GM18907 (cell line): Measurements from ENCODE around the gene ROR2.
"Not testable (repeated sequence)": the region's sequence is repeated elsewhere in the genome, so short reads cannot be mapped to it uniquely, and the experiment has no call there.

Source experiments
- ATAC-seq: cut with Tn5 transposase; IDR thresholded peaks from one replicate; pipeline ENCODE4 v1.9.1; 2021; ENCODE audit warnings: mild to moderate bottlenecking, moderate library complexity; ENCODE audit not compliant: unreplicated experiment

ROR2 gene

DNA sequence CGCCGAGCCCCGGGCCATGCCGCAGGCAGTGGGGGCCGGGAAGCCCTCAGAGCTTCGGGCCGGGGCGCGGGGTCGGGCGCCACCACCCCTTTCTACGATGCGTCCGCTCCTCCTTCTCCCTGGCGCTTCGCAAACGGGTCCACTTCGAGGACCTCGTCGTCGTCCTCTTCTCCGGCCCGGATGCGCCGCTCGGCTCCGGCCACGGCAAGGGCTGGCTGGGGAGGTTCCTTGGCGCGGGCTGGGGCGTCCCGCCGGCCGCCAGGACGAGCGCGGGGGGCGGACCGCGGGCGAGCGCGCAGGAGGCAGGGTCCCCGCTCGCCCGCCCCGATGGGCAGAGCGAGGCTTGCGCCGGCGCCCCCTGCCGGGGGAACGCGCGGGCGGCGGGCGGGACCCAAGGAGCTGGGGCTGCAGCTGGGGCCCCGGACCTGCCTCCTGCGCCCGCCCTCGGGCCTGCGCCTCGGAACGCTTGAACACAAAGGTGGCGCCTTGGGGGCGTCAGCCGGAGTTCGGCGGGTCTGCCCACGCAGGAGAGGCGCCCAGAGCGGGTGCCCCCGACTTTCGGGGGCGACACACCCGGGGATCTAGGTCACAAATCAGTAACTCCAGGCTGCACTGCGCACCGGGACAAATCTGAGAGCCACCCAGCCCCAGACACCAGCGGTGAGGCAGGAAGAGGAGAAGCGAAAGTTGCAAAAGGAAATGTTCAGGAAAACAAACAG is at the start of gene ROR2:
Gene ROR2 (minus strand): TSS at position 283 of the 719 bp plus-strand sequence.
- peak; percentile 73 for ATAC-seq

DNA sequence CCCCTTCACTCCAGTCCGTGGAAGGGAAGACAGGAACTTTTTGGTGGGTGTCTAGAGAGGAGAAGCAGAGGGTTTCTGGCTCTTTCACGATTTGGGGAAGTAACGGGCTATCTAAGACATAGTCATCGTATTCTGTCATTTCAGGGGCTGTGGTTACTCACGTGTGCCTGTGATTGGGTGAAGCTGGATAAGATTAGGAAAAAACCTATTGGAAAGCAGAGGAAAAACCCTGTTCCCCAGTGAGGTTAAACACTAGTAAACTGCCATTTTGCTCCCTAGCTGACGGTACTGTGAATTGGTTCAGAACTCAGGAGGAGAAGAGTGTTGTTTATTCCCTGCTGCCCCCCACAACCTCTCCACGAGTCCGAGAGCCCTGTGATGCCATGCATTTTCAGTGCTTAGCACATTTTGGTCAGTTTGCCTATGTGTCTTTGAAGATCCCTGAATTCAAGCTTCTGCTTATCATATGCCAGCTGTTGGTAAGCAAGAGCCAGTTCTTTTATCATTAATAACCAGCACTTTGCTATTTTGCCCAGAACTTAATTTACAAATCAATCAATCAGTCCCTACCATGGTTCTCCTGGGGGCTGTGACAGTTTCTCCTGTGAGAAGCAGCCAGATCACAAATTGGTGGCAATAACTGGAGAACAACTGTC is 45.1 kb upstream of the ROR2 start:
- no peak for ATAC-seq

DNA sequence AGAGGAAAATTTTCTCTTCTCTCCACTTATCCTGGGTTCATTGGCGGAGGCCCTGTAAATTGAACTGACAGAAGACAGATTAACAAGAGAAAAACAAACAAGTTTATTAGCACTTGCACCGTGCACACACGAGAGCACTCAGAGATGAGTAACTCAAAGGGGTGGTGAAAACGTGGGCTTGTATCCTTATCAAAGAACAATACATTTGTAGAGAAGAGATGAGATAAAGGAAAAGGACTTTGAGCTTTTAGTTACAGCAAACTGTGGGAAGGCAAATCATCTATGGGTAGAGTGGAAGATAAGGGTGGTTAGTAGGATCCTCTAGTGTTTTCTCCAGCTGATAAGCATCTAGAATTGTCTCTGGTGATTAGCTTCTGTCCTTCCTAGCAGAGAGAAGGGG is 44.4 kb upstream of the ROR2 start:
- ATAC-seq = no peak

DNA sequence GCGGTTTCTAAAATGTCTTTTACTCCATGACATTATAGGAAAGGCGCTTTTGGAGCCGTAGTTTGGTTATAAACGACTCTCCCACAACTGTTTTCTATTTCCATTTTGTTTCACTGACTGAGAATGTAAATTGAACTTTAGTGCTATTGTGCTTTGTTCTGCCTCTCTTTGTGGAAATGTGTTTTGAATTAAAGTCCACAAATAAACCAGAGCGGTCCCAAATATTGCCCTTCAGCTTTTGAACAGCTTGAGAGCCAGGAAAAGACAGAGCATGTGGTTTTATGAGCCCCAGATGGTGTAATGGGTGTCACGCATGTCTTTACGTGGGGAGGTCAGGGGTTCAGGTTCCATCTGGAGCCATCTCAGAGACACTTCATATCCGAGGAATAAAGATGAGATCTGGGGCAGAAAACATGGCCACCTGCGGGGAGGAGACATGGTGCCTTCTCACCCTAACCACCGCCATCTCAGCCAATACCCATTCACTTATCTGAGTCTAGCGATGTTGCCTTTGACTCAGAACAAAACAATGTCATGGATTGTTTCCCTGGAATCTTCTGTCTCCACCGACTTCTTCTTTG is 42.5 kb upstream of the ROR2 start:
- no peak for ATAC-seq

DNA sequence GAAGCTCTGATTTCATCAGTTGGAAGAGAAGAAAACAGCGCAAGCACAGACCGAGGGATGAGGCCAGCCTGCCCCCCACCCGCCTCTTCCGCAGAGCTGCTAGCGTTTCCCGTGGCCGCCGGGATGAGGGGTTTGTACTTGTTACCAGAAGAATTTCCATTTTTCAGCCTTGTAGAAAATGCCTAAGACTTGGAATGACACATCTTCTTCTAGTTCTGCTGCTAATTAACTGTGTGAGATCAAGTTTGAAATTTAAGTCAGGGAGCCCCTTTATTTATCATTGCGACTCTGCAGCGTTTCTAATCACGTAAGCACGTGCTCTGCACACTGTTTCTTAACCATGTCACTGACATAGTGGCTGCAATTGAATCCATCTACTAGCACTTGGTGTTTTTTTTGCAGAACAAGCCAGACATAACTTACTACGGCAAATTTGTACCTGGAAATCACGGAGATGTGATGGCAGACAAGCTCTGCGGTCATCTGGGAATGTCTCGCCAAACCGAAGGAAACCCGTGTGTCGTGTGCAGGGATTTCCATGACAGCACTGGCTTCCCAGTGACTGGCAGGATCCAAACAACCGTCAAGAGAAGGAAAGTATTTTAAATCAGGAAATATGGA is 41.8 kb upstream of the ROR2 start:
- no peak for ATAC-seq

DNA sequence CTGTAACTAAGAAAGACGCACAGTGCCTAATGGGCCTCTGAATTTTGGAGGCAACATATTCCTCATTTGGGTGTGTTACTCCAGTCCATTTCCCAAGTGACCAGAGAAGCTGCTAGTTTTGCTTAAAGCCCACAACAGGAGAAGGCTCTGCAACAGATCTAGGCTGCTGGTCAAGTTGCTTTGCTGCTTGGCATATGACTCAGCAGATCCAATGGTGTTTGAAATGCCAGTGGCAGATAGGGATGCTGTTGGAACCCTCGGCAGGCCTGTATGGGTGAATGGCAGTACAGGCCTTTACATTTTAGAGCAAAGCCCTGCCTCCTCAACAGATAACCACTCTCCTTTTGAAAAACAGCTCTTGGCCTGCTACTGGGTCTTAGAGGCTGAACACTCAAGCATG is 36.2 kb upstream of the ROR2 start:
- ATAC-seq = no peak

DNA sequence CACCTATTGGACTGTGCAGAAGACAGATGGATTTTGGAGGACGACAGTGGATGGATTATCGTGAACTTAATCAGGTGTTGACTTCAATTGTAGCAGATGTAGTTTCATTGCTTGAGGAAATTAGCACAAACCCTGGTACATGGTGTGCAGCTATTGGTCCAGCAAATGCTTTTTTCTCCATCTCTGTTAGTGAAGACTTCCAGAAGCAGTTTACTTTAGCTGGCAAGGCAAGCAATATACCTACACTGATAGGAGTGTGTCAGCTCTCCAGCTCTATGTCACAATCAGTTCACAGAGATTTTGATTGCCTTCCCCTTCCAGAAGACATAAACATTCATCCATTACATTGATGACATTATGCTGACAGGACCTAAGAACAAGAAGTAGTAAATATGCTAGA is 35.7 kb upstream of the ROR2 start:
- ATAC-seq = no peak

DNA sequence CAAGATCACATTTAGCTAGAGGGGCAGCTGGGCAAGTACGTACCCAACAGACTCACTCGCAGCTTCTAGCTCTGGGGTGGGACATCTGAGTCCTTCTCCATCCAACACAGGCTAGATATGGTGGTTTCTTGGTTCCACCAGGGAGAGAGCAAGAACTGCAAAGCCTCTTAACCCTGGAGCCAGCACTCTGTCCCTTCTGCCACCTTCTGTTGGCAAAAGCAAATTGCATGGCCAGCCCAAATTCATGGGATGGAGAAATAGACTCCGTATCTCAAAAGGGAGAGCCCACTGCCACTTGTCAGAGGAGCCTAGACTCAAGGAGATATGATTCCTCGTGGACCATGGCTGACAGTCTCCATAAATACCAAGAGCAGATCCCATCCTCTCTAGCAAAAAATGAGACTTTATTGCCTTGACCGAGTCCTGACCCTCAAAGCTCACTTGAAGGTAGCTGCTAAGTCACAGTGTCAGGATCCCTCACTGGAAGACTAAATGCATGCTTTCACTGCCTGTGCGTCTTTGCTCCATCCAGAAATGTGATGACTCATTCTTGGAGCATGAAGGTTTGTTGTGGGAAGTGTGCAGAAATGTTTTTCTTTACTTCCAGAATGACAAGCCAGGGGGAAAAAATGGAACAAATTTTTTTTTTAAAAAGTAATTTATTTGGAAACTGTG is 28.8 kb upstream of the ROR2 start:
- ATAC-seq = no peak

DNA sequence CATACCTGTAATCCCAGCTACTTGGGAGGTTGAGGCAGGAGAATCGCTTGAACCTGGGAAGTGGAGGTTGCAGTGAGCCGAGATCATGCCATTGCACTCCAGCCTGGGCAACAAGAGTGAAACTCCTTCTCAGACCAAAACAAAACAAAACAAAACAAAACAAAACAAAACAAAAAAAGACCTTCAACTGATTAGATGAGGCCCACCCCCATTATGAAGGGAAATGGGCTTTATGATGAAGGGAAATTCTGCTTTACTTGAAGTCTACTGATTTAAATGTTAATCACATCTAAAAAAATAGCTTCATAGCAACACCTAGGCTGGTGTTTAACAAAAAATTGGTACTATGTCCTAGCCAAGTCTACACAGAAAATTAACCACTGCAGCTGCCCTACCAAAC is 25.2 kb upstream of the ROR2 start:
- not testable (repeated sequence) for ATAC-seq

DNA sequence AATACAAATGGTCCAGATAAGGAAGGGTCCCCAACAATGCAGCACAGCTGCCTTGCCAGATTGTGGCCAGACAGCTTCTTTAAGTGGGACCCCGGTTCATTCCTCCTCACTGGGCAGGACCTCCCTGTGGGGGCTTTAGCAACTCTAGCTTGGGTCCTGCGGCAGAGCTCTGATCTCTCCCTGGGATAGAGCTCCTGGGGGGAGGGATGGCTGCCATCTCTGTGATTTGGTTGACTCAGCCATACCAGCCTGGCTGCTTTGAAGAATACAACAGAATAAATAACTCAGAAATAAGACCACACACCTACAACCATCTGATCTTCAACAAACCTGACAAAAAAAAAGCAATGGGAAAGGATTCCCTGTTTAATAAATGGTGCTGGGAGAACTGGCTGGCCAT is 22.7 kb upstream of the ROR2 start:
- ATAC-seq = no peak

DNA sequence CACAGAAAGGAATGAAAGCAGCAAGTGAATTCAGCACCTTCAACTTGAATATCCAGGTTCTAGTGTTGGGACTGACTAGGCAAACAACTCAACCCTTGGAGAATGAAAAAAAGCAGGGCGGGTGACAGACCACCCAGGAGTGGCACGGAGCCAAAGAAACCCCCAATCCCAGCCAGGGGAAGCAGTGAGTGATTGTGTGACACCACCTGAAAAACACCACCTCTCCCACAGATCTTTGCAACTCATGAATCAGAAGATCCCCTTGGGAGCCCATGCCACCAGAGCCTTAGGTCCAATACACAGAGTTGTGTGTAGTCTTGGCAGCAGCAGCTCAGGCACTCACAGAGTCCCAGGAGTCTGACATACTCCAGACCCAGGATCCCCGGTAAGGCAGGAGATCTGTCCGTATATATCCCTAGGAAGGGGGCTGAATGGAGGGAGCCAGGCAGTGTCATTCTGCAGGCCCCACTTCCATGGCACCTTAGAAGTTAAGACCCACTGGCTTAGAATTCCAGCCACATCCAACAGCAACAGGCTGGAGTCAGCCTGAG is 22.1 kb upstream of the ROR2 start:
- no peak for ATAC-seq

DNA sequence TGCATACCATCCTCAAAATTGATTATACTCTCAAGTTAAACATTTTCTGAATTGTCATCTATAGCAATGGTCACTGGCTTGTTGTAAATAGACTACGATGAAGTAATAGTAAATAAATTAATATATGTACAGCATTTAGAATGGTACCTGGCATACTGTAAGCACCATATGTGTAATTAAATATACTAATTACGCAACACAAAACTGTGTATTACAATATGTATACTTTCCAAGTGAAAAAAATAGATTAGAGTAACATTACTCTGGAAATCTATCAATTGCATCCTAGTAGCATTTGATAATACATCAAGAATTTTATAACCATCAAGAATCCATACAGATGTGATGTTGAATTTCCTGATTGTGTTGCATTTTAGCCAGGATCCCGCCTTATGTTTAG is 17.2 kb upstream of the ROR2 start:
- ATAC-seq = no peak

DNA sequence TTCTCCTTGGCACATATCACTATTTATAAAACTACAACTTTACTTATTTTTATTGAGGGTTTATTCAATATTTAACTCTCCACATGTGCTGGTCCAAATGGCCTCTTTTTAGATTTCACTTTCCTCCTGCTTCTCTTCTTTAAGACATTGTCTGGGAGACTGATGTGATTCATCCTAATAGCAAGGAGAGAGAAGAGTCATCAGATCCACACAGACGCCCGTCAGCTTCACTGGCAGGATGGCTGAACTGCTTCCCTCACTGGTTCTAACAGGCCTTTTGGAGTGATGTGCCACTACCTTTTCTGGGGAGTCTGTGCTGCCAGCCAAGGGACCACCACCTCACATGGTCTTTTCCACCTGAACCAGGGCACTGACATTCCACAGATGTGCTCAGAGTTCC is 16.5 kb upstream of the ROR2 start:
- no peak for ATAC-seq

DNA sequence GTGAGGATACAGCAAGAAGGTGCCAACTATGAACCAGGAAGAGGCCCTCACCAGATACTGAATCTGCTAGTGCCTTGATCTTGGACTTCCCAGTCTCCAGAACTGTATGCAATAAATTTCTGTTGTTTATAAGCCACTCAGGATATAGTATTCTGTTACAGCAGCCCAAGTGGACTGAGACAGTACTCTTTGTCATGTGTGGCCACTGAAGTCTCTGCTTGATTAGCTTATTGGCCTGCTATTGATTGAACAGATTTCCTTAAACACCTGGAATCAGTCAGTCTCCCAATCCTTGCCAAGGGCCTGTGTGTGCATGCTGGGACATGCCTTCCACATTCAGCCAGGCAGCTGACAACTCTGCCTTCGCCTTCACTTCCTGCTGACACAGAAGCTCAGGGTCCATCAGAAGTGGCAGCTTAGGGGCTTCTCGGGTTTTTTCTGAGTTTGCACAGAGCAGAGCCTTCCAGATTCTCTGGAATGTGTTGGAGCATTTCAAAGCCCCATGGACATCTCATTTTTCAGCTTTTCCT is 13.7 kb upstream of the ROR2 start:
- no peak for ATAC-seq

DNA sequence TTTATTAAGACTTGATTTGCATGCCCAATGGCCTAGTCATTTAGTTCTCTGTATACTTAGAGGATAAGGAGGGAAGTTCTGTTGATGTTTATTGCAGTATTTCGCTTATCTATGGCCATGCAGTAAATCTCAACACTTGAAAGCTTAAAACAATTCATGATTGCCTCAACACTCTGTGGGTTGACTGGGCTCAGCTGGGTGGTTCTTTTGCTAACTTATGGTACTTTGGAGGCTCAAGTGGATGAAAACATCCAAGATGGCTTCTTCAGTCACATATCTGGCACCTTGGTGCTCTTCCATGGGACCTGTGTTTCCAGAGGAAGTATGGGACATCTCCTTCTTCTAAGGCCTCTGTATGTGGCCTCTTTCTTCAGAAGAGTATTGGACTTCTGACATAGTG is 10.3 kb upstream of the ROR2 start:
- no peak for ATAC-seq

DNA sequence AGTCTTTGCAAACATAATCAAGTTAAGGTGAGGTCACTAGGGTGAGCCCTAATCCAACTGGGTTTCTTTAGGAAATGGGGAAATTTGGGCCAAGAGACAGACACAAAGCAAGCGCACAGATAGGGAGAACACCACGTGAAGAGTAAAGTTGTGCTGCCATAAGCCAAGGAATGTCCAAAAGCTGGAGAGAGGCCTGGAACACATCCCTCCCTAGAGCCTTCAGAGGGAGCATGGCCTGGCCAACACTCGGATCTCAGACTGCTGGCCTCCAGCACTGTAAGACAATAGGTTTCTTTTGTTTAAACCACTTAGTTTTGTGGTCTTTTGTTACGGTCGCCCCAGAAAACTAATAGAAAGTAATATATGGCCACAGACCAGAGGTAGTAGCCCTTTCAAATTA is 8.1 kb upstream of the ROR2 start:
- ATAC-seq = no peak

DNA sequence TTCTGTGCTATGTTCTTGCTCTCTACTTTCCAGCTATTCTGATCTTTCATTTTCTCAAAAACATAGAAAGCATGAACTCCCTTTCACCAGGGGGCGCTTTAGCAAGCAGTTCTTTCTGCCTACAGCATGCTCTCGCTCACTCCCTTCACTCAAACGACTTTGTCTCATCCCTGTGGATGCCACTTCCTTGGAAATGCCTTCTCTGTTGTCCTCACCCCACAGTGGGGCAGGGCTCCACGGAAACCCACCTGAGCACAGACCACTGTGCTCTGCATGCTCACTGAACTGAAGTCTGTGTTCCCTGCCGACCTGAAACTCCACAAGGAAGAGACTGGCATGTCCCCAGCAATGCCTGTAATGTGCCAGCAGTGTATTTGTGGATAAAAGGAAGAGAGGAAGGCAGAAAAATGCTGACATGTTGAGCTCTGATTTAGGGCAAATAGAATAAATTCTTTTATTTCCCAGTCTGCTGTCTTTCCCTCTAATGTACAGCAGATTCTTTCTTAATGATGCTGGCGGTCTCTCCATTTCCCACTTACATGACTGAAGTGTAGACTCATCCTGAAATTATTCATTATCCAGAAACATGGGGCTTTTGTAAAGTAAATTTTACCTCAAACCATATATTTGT is 4.9 kb upstream of the ROR2 start:
- no peak for ATAC-seq

DNA sequence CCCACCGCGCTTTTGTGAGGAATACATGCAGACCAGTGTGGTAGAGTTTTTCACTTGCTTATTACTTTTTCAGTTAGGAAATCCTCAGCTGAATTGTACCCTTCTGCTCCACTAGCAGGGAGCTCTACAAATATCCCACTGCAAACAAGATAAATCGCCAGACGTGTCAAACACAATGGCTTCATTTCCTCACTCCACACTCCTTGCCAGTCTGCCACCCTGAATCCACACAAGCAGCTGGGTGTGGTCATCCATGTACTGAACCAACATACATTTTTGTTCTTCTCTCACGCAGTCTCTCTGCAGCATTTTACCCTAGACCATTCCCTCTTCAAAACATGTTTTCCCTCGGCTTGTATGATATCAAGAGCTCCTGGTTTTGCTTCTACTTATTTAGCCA is 3.7 kb upstream of the ROR2 start:
- ATAC-seq = no peak

DNA sequence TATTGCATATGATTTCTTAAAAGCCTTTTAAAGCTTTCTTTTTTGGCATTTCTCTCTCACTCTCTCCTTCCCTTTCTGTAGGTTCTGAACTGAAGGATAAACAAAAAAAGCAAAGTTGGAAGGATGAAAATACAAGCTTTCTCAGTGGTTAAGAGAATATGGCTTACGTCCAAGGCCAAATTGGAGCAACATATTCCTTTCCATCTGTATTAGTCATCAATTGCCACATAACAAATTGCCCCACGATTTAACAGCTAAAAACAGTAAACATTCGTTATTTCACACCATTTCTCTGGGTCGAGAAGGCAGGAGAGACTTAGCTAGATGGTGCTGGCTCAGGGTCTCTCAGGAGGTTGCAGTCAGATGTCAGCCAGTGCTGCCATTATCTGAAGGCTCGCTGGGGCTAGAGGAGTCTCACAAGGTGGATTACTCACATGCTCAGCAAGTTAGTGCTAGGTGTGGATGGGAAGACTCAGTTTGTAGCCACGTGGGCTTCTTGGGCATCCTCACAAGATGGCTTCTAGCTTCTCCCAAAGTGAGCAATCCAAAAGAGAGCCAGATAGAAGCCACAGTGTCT is 2.0 kb upstream of the ROR2 start:
- no peak for ATAC-seq

DNA sequence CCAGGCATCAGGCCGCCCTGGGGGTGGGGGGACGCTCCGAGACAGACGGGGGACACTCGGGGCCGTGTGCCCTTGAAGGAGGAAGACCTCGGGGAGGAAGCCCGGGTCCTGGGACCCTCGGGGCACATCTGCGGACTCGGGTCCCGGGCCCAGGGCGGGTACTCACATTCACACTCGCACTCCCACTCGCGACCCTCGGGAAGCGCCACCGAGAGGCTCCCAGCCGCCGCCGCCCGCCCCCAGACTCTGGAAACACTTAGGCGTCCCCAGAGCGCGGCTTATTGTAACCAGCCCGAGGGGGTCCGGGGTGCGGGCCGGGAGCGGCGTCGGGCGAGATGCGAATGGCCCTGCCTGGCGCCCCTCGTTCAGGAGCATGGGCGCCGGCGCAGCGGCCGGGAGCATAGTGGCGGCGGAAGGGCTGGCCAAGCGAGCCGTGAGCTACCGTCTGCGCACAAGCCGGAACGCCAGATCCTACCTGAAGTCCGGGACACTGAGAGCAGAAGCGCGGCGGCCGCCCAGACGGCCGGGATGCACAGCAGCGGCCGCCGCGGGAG is 559 bp downstream of the ROR2 start:
- peak; percentile 9 for ATAC-seq
